HepG2 (cell line): ENCODE data around the gene ALG10B. TPM values are rescaled to one million over a fixed set of nuclear protein-coding genes. Genes with fewer than 3 reads are reported as not detected.
"Not testable (repeated sequence)": the region's sequence is repeated elsewhere in the genome, so short reads cannot be mapped to it uniquely, and the experiment has no call there.

Experiments
- ATAC-seq: fragments of 200-7000 bp; cut with Tn5 transposase; 3 replicates; pipeline ENCODE4 v1.9.1; 2020; ENCODE audit warnings: mild to moderate bottlenecking, moderate library complexity
- BruUV-seq: library from RNA; stranded (reverse); fragments of 400-500 nt; replicated peaks from 2 replicates; lab custom pipeline; 2021; lab: Mats Ljungman, UMichigan
- CTCF ChIA-PET: fragments of 300-600 bp; formaldehyde crosslinking; extraction: SDS; loops from one replicate; lab custom pipeline; 2021; ENCODE audit warnings: low total read pairs, inconsistent platforms, low intra/inter-chr PET ratio; lab: Yijun Ruan, JAX
- POLR2A ChIA-PET: fragments of 350-600 bp; sonication (Branson Sonifier 250); formaldehyde crosslinking; loops from one replicate; lab custom pipeline; 2020; ENCODE audit warnings: antibody characterized with exemption, inconsistent platforms; lab: Yijun Ruan, JAX
- DNase-seq: peaks from one replicate; pipeline ENCODE4 v3.0.0-alpha.2; 2015; ENCODE audit warnings: low spot score
- FAIRE-seq: peaks from 3 replicates; lab custom pipeline; 2011; peaks lifted over from hg19 to GRCh38; lab: Jason Lieb, UNC
- H2AFZ ChIP-seq: one replicate; pipeline ENCODE4 v1.6.1; 2011; ENCODE audit warnings: low read length, inconsistent platforms
- H3K27ac ChIP-seq: fragments of 300-600 bp; 3 replicates; pipeline ENCODE4 v1.8.0; 2011; ENCODE audit warnings: mixed run types, mild to moderate bottlenecking, mixed read lengths, low read length, inconsistent platforms; ENCODE audit not compliant: insufficient read depth; ENCODE audit errors: extremely low read length
- H3K27me3 ChIP-seq, 2 experiments: fragments of 200-600 bp in 1 of 2; 2 replicates in 1 of 2; 3 replicates in 1 of 2; pipeline versions ENCODE4 v1.6.0 to v1.8.0; 2011; ENCODE audit warnings: low read length in 2 of 2, mild to moderate bottlenecking in 2 of 2, moderate library complexity in 2 of 2, inconsistent platforms in 1 of 2; ENCODE audit not compliant: insufficient read depth in 2 of 2, control insufficient read depth in 1 of 2
- H3K36me3 ChIP-seq, 2 experiments: fragments of 200-600 bp in 1 of 2; replicated peaks in 1 of 2; 2 replicates in 1 of 2; 3 replicates in 1 of 2; pipeline versions ENCODE4 v1.5.1 to v1.8.0; 2011; ENCODE audit warnings: low read length in 2 of 2, inconsistent platforms in 1 of 2; ENCODE audit not compliant: insufficient read depth in 2 of 2, control insufficient read depth in 1 of 2
- H3K4me1 ChIP-seq: 2 replicates; pipeline ENCODE4 v1.5.1; 2012; ENCODE audit warnings: low read length, inconsistent platforms; ENCODE audit not compliant: insufficient read depth
- H3K4me2 ChIP-seq: 2 replicates; pipeline ENCODE4 v1.6.0; 2011; ENCODE audit warnings: low read depth, low read length, inconsistent platforms
- H3K4me3 ChIP-seq, 3 experiments: fragments of 200-600 bp in 1 of 3; sonication (generic), shearing (Covaris generic) in 1 of 3; replicated peaks in 1 of 3; 2 replicates each; pipeline ENCODE4 v1.5.1; 2011 to 2016; ENCODE audit warnings: low read length in 3 of 3, inconsistent platforms in 2 of 3, low read depth in 2 of 3, mild to moderate bottlenecking in 2 of 3, control low read depth in 1 of 3, mixed read lengths in 1 of 3; ENCODE audit not compliant: insufficient read depth in 1 of 3
- H3K79me2 ChIP-seq: one replicate; pipeline ENCODE4 v1.6.1; 2011; ENCODE audit warnings: low read length, inconsistent platforms; ENCODE audit not compliant: insufficient read depth
- H3K9ac ChIP-seq: 2 replicates; pipeline ENCODE4 v1.6.0; 2011; ENCODE audit warnings: mild to moderate bottlenecking, low read depth, low read length, inconsistent platforms; ENCODE audit not compliant: insufficient read depth
- H3K9me3 ChIP-seq: 2 replicates; pipeline ENCODE4 v1.5.1; 2012; ENCODE audit warnings: mild to moderate bottlenecking, low read length
- H4K20me1 ChIP-seq: 2 replicates; pipeline ENCODE4 v1.6.0; 2011; ENCODE audit warnings: inconsistent platforms, mild to moderate bottlenecking, low read length, moderate library complexity; ENCODE audit not compliant: insufficient read depth
- ATF7 ChIP-seq, 2 experiments: fragments of 450-650 bp in 1 of 2; sonication (generic) in 1 of 2; formaldehyde crosslinking in 1 of 2; IDR thresholded peaks; 2 replicates each; pipeline versions ENCODE4 v1.4.0 to v1.6.1; 2016 to 2020; ENCODE audit warnings: antibody characterized with exemption in 1 of 2, mild to moderate bottlenecking in 1 of 2, missing genetic modification reagents in 1 of 2
- FOXP1 ChIP-seq, 2 experiments: fragments of 450-650 bp in 1 of 2; IDR thresholded peaks; 2 replicates each; pipeline ENCODE4 v1.6.1; 2017 to 2018; ENCODE audit warnings: antibody characterized with exemption in 1 of 2
- MAZ ChIP-seq, 2 experiments: sonication (generic) in 1 of 2; formaldehyde crosslinking in 1 of 2; IDR thresholded peaks; 2 replicates each; pipeline versions ENCODE4 v1.5.0 to v1.6.1; 2012 to 2020; ENCODE audit warnings: low read depth in 2 of 2, mild to moderate bottlenecking in 2 of 2, borderline replicate concordance in 1 of 2, improper control_type of control experiment in 1 of 2, low read length in 1 of 2, missing genetic modification reagents in 1 of 2, moderate library complexity in 1 of 2
- SKI ChIP-seq: fragments of 450-650 bp; IDR thresholded peaks from one replicate; pipeline ENCODE4 v1.6.1; 2018; ENCODE audit warnings: mild to moderate bottlenecking; ENCODE audit not compliant: partially characterized antibody
- SRF ChIP-seq: IDR thresholded peaks from 2 replicates; pipeline ENCODE4 v1.6.1; 2011; ENCODE audit warnings: mild to moderate bottlenecking, low read depth, low read length, moderate library complexity
- TERF1 ChIP-seq: sonication (generic); formaldehyde crosslinking; IDR thresholded peaks from 2 replicates; pipeline ENCODE4 v1.8.0; 2022; ENCODE audit warnings: mild to moderate bottlenecking, missing genetic modification reagents, moderate library complexity
- ZSCAN22 ChIP-seq: sonication (generic); formaldehyde crosslinking; IDR thresholded peaks from 2 replicates; pipeline ENCODE4 v1.4.0; 2020; ENCODE audit warnings: mild to moderate bottlenecking, missing genetic modification reagents
- WGBS: methylation state at CpG from one replicate; pipeline ENCODE4 v1.1.6; 2017; ENCODE audit warnings: low lambda C conversion rate; 5-methylcytosine and 5-hydroxymethylcytosine counted together
- in situ Hi-C: cut with HindIII; loops from 2 replicates; pipeline ENCODE4 v1.10.0; 2017; ENCODE audit warnings: low pct_unique_long_range_greater_than_20kb; ENCODE audit not compliant: extremely low pct_ligation_motif_present
- intact Hi-C: fragments of 100-400 bp; cut with micrococcal nuclease; formaldehyde crosslinking; loops from one replicate; pipeline ENCODE4 v1.10.0; 2022; ENCODE audit not compliant: unreplicated experiment
- polyA plus RNA-seq, 8 experiments: library from polyadenylated mRNA; depleted of rRNA in 3 of 8; stranded (reverse) in 7 of 8; unstranded in 1 of 8; fragments of >200 nt; fragmentation: Illumina TruSeq in 4 of 8; extraction: Trizol in 4 of 8; gene quantifications; 2 replicates each; pipeline versions ENCODE4 v1.2.1 to v1.2.3, GENCODE V29; 2011 to 2016; ENCODE audit warnings: low read depth in 4 of 8, missing spikeins in 1 of 8, mixed read lengths in 1 of 8; ENCODE audit not compliant: insufficient read depth in 1 of 8
- total RNA-seq, 5 experiments: library from RNA; depleted of rRNA; stranded (reverse); fragments of >200 nt; fragmentation: Illumina TruSeq; extraction: Trizol; gene quantifications; 2 replicates each; pipeline ENCODE4 v1.2.3, GENCODE V29; 2016; ENCODE audit warnings: low read depth in 1 of 5

Gene ALG10B
- total and polyA plus RNA-seq, 2 of the 13 experiments (the other 11 are each of a cell fraction or from before 2014, with no cell fraction given): 3.3 to 9.3 TPM

GRCh38 chr12:38350342-38351174, 34.0 kb downstream of the ALG10B start:
- TF ChIP-seq ATF7 (IDR thresholded peaks at IDR 0.05): peak; percentile 62; the same call in 1 of the 2 replicates
- no peak for TF ChIP-seq ATF7 (CRISPR knock-in tag; IDR thresholded peaks at IDR 0.05)
- TF ChIP-seq MAZ (IDR thresholded peaks at IDR 0.05; ENCODE audit: borderline replicate concordance, low read depth, low read length): no peak
- no peak for TF ChIP-seq MAZ (CRISPR knock-in tag; IDR thresholded peaks at IDR 0.05; ENCODE audit: low read depth)
- no peak for TF ChIP-seq TERF1 (CRISPR knock-in tag)
- TF ChIP-seq SKI: no peak
- TF ChIP-seq ZSCAN22 (CRISPR knock-in tag): no peak
- no peak for TF ChIP-seq FOXP1 (IDR thresholded peaks at IDR 0.05)
- no peak for TF ChIP-seq FOXP1 (CRISPR knock-in tag; IDR thresholded peaks at IDR 0.05)
- TF ChIP-seq SRF: no peak
- no peak for DNase-seq
- intact Hi-C loops: no loop called here
- Histone ChIP-seq H3K4me3 (no peak overlapping the region), H3K4me2 (no peak overlapping the region), H4K20me1 (no peaks in the 10 kb centered on the region), H3K79me2 (no peaks in the 10 kb centered on the region), H3K27me3 (no peaks in the 10 kb centered on the region), H3K9me3 (0 out of 2 replicates have a peak, but pooled peaks cover 6% of the 10 kb centered on the region), H3K36me3 (no peaks in the 10 kb centered on the region), H3K27ac (no peak overlapping the region), H2AFZ (no peak overlapping the region), H3K4me1 (no peaks in the 10 kb centered on the region), H3K9ac (no peak overlapping the region)
- CTCF ChIA-PET: no interaction called here
- no peak for ATAC-seq
- POLR2A ChIA-PET: no interaction called here
- WGBS: 2% methylated on average over 4 of the region's 4 CpGs
- in situ Hi-C loops: no loop called here
- no TSS peak for BruUV-seq
- no peak for FAIRE-seq

GRCh38 chr12:38351175-38351508, 34.6 kb downstream of the ALG10B start:
- POLR2A ChIA-PET, H3K79me2 ChIP-seq, H3K9me3 ChIP-seq, H3K9ac ChIP-seq, intact Hi-C loops, DNase-seq, FAIRE-seq, ATAC-seq, H4K20me1 ChIP-seq, H3K4me3 ChIP-seq, H3K4me2 ChIP-seq, H3K27ac ChIP-seq, H3K27me3 ChIP-seq, H3K4me1 ChIP-seq, BruUV-seq, CTCF ChIA-PET, H2AFZ ChIP-seq, H3K36me3 ChIP-seq, in situ Hi-C loops: not testable (repeated sequence)
- 0% methylated on average over 1 of the region's 1 CpG for WGBS
